Measurements from ENCODE around the gene LARP6.
"Not testable (repeated sequence)": the region's sequence is repeated elsewhere in the genome, so short reads cannot be mapped to it uniquely, and the experiment has no call there.

The LARP6 gene

GRCh38 chr15:70859998-70860397, 6.0 kb upstream of the LARP6 start:
- no peaks in the 10 kb centered on the region for H3K36me3 ChIP-seq (replicated peaks; ENCODE audit: low read depth, low read length)
- no peak overlapping the region for H2AFZ ChIP-seq (ENCODE audit: low read depth, low read length)
- no peak overlapping the region for H3K4me2 ChIP-seq (ENCODE audit: low read length)
- TF ChIP-seq CTCF (IDR thresholded peaks at IDR 0.05; ENCODE audit: low read depth, low read length) (no peak), EZH2phosphoT487 (IDR thresholded peaks at IDR 0.05; ENCODE audit: low read depth) (no peak)
- no peak overlapping the region for H3K27ac ChIP-seq (ENCODE audit: low read length)
- H3K79me2 ChIP-seq (ENCODE audit: low read length): no peaks in the 10 kb centered on the region
- no peak overlapping the region for H3K9ac ChIP-seq (ENCODE audit: low read length)
- no peaks in the 10 kb centered on the region for H3K9me3 ChIP-seq (ENCODE audit: insufficient read depth, low read length)
- no peak overlapping the region for H3K4me3 ChIP-seq (ENCODE audit: low read length)
- H3K27me3 ChIP-seq (ENCODE audit: low read depth, low read length): peaks cover 18% of the 10 kb centered on the region
- H4K20me1 ChIP-seq (ENCODE audit: insufficient read depth, low read length): no peaks in the 10 kb centered on the region
- peaks cover 11% of the 10 kb centered on the region for H3K4me1 ChIP-seq (ENCODE audit: low read length)

GRCh38 chr15:70859322-70859908, 5.5 kb upstream of the LARP6 start:
- TF ChIP-seq CTCF (IDR thresholded peaks at IDR 0.05; ENCODE audit: low read depth, low read length) (no peak), EZH2phosphoT487 (IDR thresholded peaks at IDR 0.05; ENCODE audit: low read depth) (no peak)

GRCh38 chr15:70858614-70859321, 4.8 kb upstream of the LARP6 start:
- H3K27ac ChIP-seq (ENCODE audit: low read length); H3K4me2 ChIP-seq (ENCODE audit: low read length); H3K9ac ChIP-seq (ENCODE audit: low read length); H3K4me3 ChIP-seq (ENCODE audit: low read length); H3K36me3 ChIP-seq (replicated peaks; ENCODE audit: low read depth, low read length); H3K79me2 ChIP-seq (ENCODE audit: low read length); H3K9me3 ChIP-seq (ENCODE audit: insufficient read depth, low read length); H4K20me1 ChIP-seq (ENCODE audit: insufficient read depth, low read length); H2AFZ ChIP-seq (ENCODE audit: low read depth, low read length): not testable (repeated sequence)
- peaks cover 18% of the 10 kb centered on the region for H3K27me3 ChIP-seq (ENCODE audit: low read depth, low read length)
- peaks cover 11% of the 10 kb centered on the region for H3K4me1 ChIP-seq (ENCODE audit: low read length)

More at GRCh38 chr15:70859322-70859908, 5.5 kb upstream of the LARP6 start:
- no peak overlapping the region for H3K9ac ChIP-seq (ENCODE audit: low read length)
- no peak overlapping the region for H3K4me2 ChIP-seq (ENCODE audit: low read length)
- no peaks in the 10 kb centered on the region for H3K79me2 ChIP-seq (ENCODE audit: low read length)
- H3K27ac ChIP-seq (ENCODE audit: low read length): no peak overlapping the region
- H3K36me3 ChIP-seq (replicated peaks; ENCODE audit: low read depth, low read length): no peaks in the 10 kb centered on the region
- no peaks in the 10 kb centered on the region for H4K20me1 ChIP-seq (ENCODE audit: insufficient read depth, low read length)
- H3K4me3 ChIP-seq (ENCODE audit: low read length): no peak overlapping the region
- peaks cover 11% of the 10 kb centered on the region for H3K4me1 ChIP-seq (ENCODE audit: low read length)
- no peak overlapping the region for H2AFZ ChIP-seq (ENCODE audit: low read depth, low read length)
- H3K27me3 ChIP-seq (ENCODE audit: low read depth, low read length): peaks cover 18% of the 10 kb centered on the region
- H3K9me3 ChIP-seq (ENCODE audit: insufficient read depth, low read length): no peaks in the 10 kb centered on the region

GRCh38 chr15:70857562-70858285, 3.8 kb upstream of the LARP6 start:
- H3K79me2 ChIP-seq (ENCODE audit: low read length): no peaks in the 10 kb centered on the region
- no peaks in the 10 kb centered on the region for H4K20me1 ChIP-seq (ENCODE audit: insufficient read depth, low read length)
- no peak overlapping the region for H3K4me3 ChIP-seq (ENCODE audit: low read length)
- no peaks in the 10 kb centered on the region for H3K9me3 ChIP-seq (ENCODE audit: insufficient read depth, low read length)
- H3K27ac ChIP-seq (ENCODE audit: low read length): no peak overlapping the region
- no peak overlapping the region for H3K9ac ChIP-seq (ENCODE audit: low read length)
- H3K27me3 ChIP-seq (ENCODE audit: low read depth, low read length): peaks cover 18% of the 10 kb centered on the region
- no peak for TF ChIP-seq CTCF (IDR thresholded peaks at IDR 0.05; ENCODE audit: low read depth, low read length)
- no peak for TF ChIP-seq EZH2phosphoT487 (IDR thresholded peaks at IDR 0.05; ENCODE audit: low read depth)
- peaks cover 11% of the 10 kb centered on the region for H3K4me1 ChIP-seq (ENCODE audit: low read length)
- H3K36me3 ChIP-seq (replicated peaks; ENCODE audit: low read depth, low read length): no peaks in the 10 kb centered on the region
- no peak overlapping the region for H3K4me2 ChIP-seq (ENCODE audit: low read length)
- H2AFZ ChIP-seq (ENCODE audit: low read depth, low read length): no peak overlapping the region
